Loucy (cell line): ENCODE results near the gene ANKRD55.

ENCODE experiments used
- CTCF ChIP-seq: fragments of 200-600 bp; sonication (generic); conservative IDR thresholded peaks from 2 replicates; pipeline ENCODE4 v1.5.1; 2014; ENCODE audit warnings: mild to moderate bottlenecking, antibody characterized with exemption, low read length
- EZH2phosphoT487 ChIP-seq: fragments of 200-600 bp; IDR thresholded peaks from 2 replicates; pipeline ENCODE4 v1.6.1; 2018; ENCODE audit warnings: antibody characterized with exemption, mild to moderate bottlenecking, moderate library complexity, borderline replicate concordance

DNA sequence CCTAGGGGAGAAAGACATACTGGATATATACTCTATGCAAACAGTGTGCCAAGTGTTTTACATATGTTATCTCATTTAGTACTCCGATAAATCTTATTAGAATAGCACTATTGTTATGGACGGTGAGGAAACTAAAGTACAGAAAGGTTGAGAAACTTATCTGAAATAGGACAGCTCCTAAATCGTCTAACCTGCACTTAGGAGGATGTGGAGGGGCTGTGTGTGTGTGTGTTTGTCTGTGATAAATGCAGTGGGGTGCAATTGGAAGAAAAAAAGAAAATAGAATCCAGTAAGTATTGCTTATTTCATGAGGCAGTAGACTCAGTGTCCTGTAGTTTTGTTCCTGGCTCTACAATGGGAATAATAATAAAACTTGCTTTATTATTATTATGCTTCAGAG is 131.9 kb downstream of the ANKRD55 start:
- TF ChIP-seq CTCF = no peak
- no peak for TF ChIP-seq EZH2phosphoT487
